ENCODE measurements around the gene ZNF496. TPM values are rescaled to one million over a fixed set of nuclear protein-coding genes. Genes with fewer than 3 reads are reported as not detected.
"Not testable (repeated sequence)": the region's sequence is repeated elsewhere in the genome, so short reads cannot be mapped to it uniquely, and the experiment has no call there.

ZNF496 gene
- total RNA-seq, 1 donor from 2014 or later = 23.1 TPM

- no peak for DNase-seq (ENCODE audit: low read depth)
These were observed 27.9 kb upstream of the ZNF496 start for GRCh38 chr1:247359559-247359958.

GRCh38 chr1:247358920-247359319, 27.3 kb upstream of the ZNF496 start:
- no peak for DNase-seq (ENCODE audit: low read depth)

- DNase-seq (ENCODE audit: low read depth) = peak; percentile 91
These were observed 26.1 kb upstream of the ZNF496 start for GRCh38 chr1:247357781-247358211.

- peak; percentile 31 for DNase-seq (ENCODE audit: low read depth)
These were observed 25.5 kb upstream of the ZNF496 start for GRCh38 chr1:247357052-247357780.

- not testable (repeated sequence) for DNase-seq (ENCODE audit: low read depth)
These were observed 23.5 kb upstream of the ZNF496 start for GRCh38 chr1:247355160-247355559.

- no peak for DNase-seq (ENCODE audit: low read depth)
These were observed 20.5 kb upstream of the ZNF496 start for GRCh38 chr1:247352175-247352574.

GRCh38 chr1:247350587-247350986, 18.9 kb upstream of the ZNF496 start:
- DNase-seq (ENCODE audit: low read depth) = no peak

- DNase-seq (ENCODE audit: low read depth) = no peak
These were observed 16.0 kb upstream of the ZNF496 start for GRCh38 chr1:247347477-247348222.

GRCh38 chr1:247345881-247346280, 14.2 kb upstream of the ZNF496 start:
- no peak for DNase-seq (ENCODE audit: low read depth)

GRCh38 chr1:247343801-247344200, 12.1 kb upstream of the ZNF496 start:
- no peak for DNase-seq (ENCODE audit: low read depth)

- DNase-seq (ENCODE audit: low read depth) = no peak
These were observed 7.1 kb upstream of the ZNF496 start for GRCh38 chr1:247338723-247339275.

GRCh38 chr1:247337961-247338360, 6.3 kb upstream of the ZNF496 start:
- DNase-seq (ENCODE audit: low read depth) = no peak

- no peak for DNase-seq (ENCODE audit: low read depth)
These were observed 5.6 kb upstream of the ZNF496 start for GRCh38 chr1:247337250-247337746.

GRCh38 chr1:247336390-247336789, 4.7 kb upstream of the ZNF496 start:
- DNase-seq (ENCODE audit: low read depth) = no peak

GRCh38 chr1:247335882-247336281, 4.2 kb upstream of the ZNF496 start:
- no peak for DNase-seq (ENCODE audit: low read depth)

GRCh38 chr1:247334378-247335133, 2.9 kb upstream of the ZNF496 start:
- no peak for DNase-seq (ENCODE audit: low read depth)

GRCh38 chr1:247332623-247333361, 1.1 kb upstream of the ZNF496 start:
- DNase-seq (ENCODE audit: low read depth) = peak; percentile 36

GRCh38 chr1:247332215-247332622, 552 bp upstream of the ZNF496 start:
- DNase-seq (ENCODE audit: low read depth) = no peak

GRCh38 chr1:247331172-247331524, 519 bp downstream of the ZNF496 start:
- peak; percentile 58 for DNase-seq (ENCODE audit: low read depth)

GRCh38 chr1:247330548-247331171, 1.0 kb downstream of the ZNF496 start:
- no peak for DNase-seq (ENCODE audit: low read depth)

GRCh38 chr1:247329097-247329617, 2.5 kb downstream of the ZNF496 start:
- no peak for DNase-seq (ENCODE audit: low read depth)
